ENCODE measurements around the gene CHCHD6. TPM values are rescaled to one million over a fixed set of nuclear protein-coding genes. Genes with fewer than 3 reads are reported as not detected.

Gene CHCHD6
- total and polyA plus RNA-seq, 12 donors, result 5.2 to 27.0 (median 10.2) TPM

- DNase-seq (no peak), ATAC-seq (no peak)
- Histone ChIP-seq H3K27me3 (no peaks in the 10 kb centered on the region), H3K36me3 (no peaks in the 10 kb centered on the region), H3K4me1 (no peaks in the 10 kb centered on the region), H3K9me3 (no peaks in the 10 kb centered on the region), H3K27ac (no peak overlapping the region), H3K4me3 (no peak overlapping the region)
- intact Hi-C loops (cut with DNase I), result no loop called here
- TF ChIP-seq CTCF (IDR thresholded peaks at IDR 0.05), result no peak
- WGBS, 2 donors, result 82 to 86% methylated on average over 7 of the region's 7 CpGs
Observed at GRCh38 chr3:126716057-126716456, 12.0 kb downstream of the CHCHD6 start.

- ATAC-seq, result peak in 1 of 8 donors; percentile 33
- intact Hi-C loops (cut with DNase I), result no loop called here
- TF ChIP-seq CTCF (IDR thresholded peaks at IDR 0.05), result no peak
- Histone ChIP-seq H3K4me1 (no peaks in the 10 kb centered on the region), H3K4me3 (no peak overlapping the region), H3K27ac (no peak overlapping the region), H3K9me3 (no peaks in the 10 kb centered on the region), H3K36me3 (no peaks in the 10 kb centered on the region), H3K27me3 (no peaks in the 10 kb centered on the region)
- no peak for DNase-seq
- WGBS, 2 donors, result 85% methylated on average over 20 of the region's 20 CpGs
Observed at GRCh38 chr3:126718561-126719445, 14.8 kb downstream of the CHCHD6 start.

GRCh38 chr3:126720596-126720995, 16.6 kb downstream of the CHCHD6 start:
- 74 to 79% methylated on average over 5 of the region's 5 CpGs for WGBS, 2 donors
- ATAC-seq, result no peak

GRCh38 chr3:126721246-126721645, 17.2 kb downstream of the CHCHD6 start:
- 86 to 87% methylated on average over 10 of the region's 10 CpGs for WGBS, 2 donors
- no peaks in the 10 kb centered on the region for H3K27me3 ChIP-seq
- no peaks in the 10 kb centered on the region for H3K4me1 ChIP-seq
- DNase-seq (no peak), ATAC-seq (no peak)
- intact Hi-C loops (cut with DNase I), result no loop called here
- TF ChIP-seq CTCF (IDR thresholded peaks at IDR 0.05), result no peak
- H3K9me3 ChIP-seq, result peaks cover 0 to 7% (median 0%) of the 10 kb centered on the region in 11 donors
- H3K36me3 ChIP-seq, result peaks cover 0 to 4% (median 0%) of the 10 kb centered on the region in 9 donors
- no peak overlapping the region for H3K4me3 ChIP-seq
- no peak overlapping the region for H3K27ac ChIP-seq

More at GRCh38 chr3:126720596-126720995, 16.6 kb downstream of the CHCHD6 start:
- Histone ChIP-seq H3K4me1 (no peaks in the 10 kb centered on the region), H3K27ac (no peak overlapping the region), H3K27me3 (no peaks in the 10 kb centered on the region), H3K9me3 (peaks cover 0 to 7% (median 0%) of the 10 kb centered on the region in 11 donors), H3K4me3 (no peak overlapping the region), H3K36me3 (peaks cover 0 to 4% (median 0%) of the 10 kb centered on the region in 9 donors)
- intact Hi-C loops (cut with DNase I), result no loop called here
- no peak for DNase-seq
- no peak for TF ChIP-seq CTCF (IDR thresholded peaks at IDR 0.05)

Measured in heart right ventricle (tissue), 16 donors.